Stimulated activated CD4-positive, alpha-beta T cell treated with anti-CD3 and anti-CD28 coated beads, Interleukin-12 subunit alpha, Interleukin-12 subunit beta, amount 100 ng/mL, for 48 hours (primary cell): ENCODE data around the gene SMPX.

Experiments used
- DNase-seq, 3 donors: peaks; one replicate each; pipeline ENCODE4 v3.0.0-alpha.2; 2020; ENCODE audit warnings: low read depth in 2 of 3, low spot score in 1 of 3

SMPX gene

GRCh38 chrX:21744721-21745120 is 13.2 kb downstream of the SMPX start:
- no peak for DNase-seq

GRCh38 chrX:21744060-21744459 is 13.9 kb downstream of the SMPX start:
- DNase-seq, result no peak

DNA sequence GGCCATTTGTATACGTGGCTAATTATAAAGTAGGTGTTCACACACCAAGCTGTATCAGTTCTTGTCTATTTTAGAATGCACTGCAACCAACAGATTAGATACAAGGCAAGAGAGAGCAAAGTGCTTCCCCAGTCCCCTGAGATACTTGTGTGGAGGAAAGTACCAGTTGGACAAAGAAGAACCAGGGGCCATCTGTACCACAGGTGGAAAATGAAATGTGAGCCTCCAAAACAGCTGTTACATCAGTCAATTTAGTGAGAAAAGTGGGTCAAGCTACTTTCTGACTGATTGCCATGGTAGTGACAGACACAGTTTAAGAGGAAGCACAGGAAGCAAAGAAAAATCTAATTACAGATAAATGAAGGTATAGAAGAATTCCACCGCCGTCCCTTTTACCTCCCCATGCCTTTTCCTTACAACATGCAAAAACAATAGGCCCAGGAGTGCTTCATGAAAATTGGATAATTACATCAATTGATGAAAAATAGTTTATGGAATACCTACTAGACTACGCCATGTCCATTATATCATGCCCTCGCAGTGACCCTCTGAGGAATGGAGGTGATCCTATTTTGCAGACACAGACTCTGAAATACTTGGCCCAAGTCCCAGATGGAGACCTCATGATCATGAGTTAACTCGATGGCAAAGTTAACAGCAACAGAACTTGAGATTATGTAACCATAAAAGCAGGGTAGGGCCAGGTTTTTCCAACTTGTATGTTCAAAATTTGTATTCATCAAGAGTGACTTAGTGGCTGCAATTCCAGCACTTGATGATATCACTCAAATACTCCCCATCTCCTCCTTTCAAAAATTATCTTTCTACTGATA is 15.8 kb downstream of the SMPX start:
- DNase-seq, result no peak

DNA sequence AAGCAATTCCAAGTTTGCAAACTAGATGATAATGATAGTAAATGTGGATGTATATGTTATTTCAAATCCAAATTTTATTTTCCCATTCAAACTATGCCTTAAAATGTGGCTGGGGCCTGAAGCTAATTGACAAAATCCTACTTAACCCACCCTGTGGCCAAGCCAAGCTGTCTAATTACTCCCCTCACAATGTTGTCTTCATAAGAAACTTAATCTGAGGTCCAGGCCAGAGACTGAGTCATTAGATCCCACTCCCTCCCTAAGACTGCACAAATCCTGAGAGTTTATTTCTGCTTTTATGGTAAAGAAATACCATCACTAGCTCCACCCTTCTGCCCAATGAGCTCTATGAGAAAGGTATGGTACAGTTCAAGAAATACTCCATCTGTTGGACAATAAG is 16.6 kb downstream of the SMPX start:
- DNase-seq, result no peak

- DNase-seq, result no peak
Observed at GRCh38 chrX:21740329-21741274, 17.3 kb downstream of the SMPX start.

GRCh38 chrX:21738950-21739287 is 19.0 kb downstream of the SMPX start:
- no peak for DNase-seq

GRCh38 chrX:21738210-21738949 is 19.5 kb downstream of the SMPX start:
- no peak for DNase-seq

GRCh38 chrX:21735768-21736127 is 22.2 kb downstream of the SMPX start:
- DNase-seq, result no peak

GRCh38 chrX:21735038-21735767 is 22.7 kb downstream of the SMPX start:
- no peak for DNase-seq

DNA sequence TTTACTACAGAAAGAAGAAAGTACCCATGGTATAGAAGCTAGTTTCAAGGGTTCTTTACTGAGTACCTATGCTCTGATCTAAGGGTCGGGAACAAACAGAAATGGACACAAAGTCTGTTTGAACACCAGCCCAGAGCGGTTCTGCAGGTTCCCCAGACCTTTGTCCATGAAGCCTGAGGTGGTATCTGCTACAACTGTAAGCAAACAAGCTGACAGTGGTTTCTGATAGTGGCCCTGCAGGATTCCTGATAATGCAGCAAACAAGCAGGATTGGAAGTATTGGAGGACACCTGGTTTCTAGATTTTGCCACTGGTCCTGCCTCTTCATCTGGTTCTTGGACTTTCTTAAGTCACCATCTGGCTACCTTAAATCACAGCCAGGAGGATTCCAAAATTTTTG is 23.7 kb downstream of the SMPX start:
- no peak for DNase-seq

DNA sequence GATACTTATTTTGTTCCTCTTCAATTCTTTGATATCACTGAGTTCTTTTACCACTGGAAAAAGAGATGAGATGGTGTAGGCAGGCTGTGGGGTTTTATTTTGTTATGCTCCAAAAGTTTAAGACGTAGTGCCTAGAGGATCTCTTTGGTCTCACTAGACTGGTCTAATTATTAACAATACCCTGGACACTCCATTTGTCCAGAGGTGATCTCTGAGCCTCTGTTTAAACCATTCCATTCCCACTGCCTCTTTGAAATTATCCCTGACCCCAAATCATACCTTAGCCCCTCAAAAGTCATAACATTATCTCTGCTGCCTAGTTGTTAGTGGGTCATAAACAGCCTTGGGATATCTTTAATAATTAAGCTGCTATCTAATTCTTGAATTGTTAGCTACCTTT is 24.2 kb downstream of the SMPX start:
- DNase-seq, result no peak

- DNase-seq, result no peak
Observed at GRCh38 chrX:21730026-21730425, 27.9 kb downstream of the SMPX start.

DNA sequence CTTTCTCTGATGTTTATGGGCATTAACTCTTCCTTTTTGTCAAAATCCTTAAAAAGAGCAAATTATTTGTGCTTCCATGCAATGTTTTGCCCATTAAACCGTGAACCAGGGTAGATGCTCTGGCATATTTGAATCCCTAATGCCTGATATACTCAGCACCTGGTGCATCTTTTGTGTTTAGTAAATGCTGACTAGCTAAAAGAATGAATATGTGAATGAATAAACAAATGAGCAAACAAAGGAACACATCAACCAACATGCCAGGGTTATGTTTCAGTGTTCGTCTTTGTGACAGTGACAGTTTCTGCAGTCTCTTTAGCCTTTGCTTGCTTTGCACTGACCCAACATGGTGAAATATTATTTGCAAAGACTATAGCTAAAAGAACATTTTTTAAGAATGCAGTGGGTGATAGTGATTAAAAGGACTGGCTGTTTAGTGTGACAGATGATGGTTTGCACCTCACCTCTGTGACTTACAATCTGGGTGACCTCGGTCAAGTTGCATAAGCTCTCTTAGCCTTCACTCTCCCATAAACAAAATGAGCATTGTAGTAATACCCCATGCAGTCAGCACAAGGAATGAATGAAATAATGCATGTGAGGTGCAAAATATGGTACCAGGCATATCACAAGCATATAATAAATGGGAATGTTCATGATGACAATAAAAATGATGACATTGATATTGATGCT is 29.5 kb downstream of the SMPX start:
- no peak for DNase-seq

DNA sequence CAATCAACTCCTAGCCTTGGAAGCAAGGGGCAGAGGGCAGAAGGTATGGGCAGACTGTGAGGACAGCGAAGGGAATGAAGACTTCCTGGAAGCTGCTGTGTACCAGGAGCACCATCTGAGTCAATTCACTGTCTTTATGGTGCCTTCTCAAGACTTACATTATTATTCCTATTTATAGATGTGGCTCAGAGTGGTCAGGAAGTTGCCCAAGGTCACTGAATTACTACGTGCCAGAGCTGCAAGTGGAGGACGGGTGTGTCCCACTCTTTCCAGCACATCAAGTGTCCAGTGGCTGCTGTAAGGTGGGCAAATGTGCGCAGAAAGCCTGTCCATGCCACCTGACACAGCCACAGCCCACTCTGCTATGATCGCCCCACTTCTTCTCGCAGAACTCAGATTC is 32.0 kb downstream of the SMPX start:
- no peak for DNase-seq

GRCh38 chrX:21725496-21725895 is 32.4 kb downstream of the SMPX start:
- no peak for DNase-seq

DNA sequence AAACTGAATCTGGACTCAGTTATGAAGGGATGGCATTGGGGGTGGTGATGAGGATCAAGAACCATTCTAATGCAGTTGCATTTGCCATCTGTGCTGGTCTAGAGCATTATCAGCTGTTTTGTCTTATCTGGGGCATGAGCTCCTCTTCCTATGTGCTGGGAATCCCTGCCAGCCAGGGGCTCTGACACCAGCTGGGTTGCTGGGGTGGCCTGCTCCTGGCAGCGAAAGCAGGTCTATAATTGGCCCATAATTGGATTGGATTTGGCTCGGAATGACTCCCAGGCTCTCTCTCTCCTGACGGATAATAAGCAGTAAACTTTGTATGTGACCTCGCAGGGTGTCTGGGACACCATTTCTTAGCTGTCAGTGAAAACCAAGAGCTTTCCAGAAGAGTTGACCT is 34.1 kb downstream of the SMPX start:
- no peak for DNase-seq

DNA sequence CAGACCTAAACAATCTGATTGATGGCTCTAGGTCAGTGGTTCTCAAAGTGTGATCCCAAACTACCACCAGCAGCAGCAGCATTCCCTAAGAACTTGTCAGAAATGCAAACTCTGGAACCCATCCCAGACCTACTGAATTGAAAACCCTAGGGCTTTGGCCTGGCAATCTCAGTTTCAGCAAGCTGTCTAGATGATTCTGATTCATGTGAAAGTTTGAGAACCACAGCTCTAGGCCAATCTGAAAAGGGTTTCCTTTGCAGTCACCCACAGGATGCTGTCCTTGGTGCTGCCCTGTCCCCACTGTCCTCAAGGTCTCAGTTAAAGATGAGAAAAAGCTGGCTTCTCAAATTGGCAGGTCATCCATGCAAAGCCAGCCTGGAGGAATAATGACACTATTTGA is 34.8 kb downstream of the SMPX start:
- DNase-seq, result no peak

DNA sequence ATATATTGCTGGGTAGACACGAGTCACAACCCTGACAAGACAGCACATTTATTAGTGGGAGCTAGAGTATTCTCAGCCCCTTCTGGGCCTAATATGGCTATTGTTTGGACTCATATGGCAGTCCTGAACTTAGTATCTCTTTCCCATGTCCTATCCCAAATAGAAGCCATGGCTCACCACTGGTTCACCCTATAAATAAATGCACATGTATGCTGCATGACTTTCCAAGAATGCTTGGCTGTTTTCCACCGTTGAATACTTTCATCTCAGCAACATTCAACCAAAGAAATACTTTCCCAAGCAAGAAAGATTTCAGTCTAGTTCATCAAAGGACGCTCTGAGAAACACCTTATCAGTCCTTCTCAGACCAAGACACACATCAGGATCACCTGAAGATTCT is 36.7 kb downstream of the SMPX start:
- no peak for DNase-seq

GRCh38 chrX:21718575-21718974 is 39.3 kb downstream of the SMPX start:
- no peak for DNase-seq

GRCh38 chrX:21717802-21718201 is 40.1 kb downstream of the SMPX start:
- DNase-seq, result no peak
